Measurements from ENCODE around the gene DYNC1LI1. TPM values are rescaled to one million over a fixed set of nuclear protein-coding genes. Genes with fewer than 3 reads are reported as not detected.
"Not testable (repeated sequence)": the region's sequence is repeated elsewhere in the genome, so short reads cannot be mapped to it uniquely, and the experiment has no call there.

DYNC1LI1 gene
- total RNA-seq, 1 experiment from 2014 or later, result 54.9 TPM

DNA sequence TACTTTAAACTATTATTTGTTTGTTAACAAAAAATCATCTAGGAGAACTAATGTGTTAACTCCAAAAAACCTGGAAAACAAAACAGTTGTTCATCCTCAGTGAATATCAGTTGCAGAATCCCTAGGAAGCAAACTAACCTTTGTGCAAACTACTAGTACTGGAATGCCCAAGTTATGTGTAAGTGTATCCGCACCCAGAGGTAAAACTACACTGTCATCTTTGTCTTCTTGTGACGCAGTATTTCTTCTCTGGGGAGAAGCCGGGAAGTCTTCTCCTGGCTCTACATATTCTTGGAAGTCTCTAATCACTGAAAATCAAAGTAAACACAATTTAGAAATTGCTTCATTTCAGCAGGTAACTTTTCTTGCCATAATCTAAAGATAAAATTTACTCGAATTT lies 29.8 kb downstream of the DYNC1LI1 start:
- DNase-seq (ENCODE audit: low read depth), result no peak

- no peak for DNase-seq (ENCODE audit: low read depth)
These were observed 38.2 kb downstream of the DYNC1LI1 start for GRCh38 chr3:32532434-32532833.

DNA sequence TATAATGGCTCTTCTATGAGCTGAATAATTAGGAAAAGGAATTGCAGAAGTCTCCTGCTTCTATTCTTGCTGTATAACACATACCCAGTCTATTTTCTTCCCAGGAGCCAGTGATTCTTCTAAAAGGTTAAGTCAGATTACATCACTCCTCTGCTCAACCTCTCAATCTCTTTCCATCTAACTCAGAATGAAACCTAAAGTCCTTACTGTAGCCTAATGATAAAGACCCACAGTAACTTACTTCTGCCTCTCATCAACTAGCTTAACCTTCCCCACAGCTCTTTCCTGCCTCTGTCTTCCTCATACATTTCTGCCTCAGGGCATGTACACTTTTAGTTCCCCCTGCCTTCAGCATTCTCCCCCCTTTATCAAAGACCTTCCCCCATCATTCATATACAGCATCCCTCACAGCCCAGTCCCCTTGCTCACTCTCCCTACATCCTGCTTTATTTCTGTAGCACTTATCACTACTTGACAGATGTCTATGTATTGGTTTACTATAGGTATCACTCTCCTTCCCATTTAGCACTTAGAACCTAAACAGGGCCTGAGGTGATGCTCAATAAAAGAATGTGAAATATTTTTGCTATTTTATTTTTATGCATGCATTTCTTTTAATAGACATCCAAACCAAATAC lies 39.5 kb downstream of the DYNC1LI1 start:
- no peak for DNase-seq (ENCODE audit: low read depth)

DNA sequence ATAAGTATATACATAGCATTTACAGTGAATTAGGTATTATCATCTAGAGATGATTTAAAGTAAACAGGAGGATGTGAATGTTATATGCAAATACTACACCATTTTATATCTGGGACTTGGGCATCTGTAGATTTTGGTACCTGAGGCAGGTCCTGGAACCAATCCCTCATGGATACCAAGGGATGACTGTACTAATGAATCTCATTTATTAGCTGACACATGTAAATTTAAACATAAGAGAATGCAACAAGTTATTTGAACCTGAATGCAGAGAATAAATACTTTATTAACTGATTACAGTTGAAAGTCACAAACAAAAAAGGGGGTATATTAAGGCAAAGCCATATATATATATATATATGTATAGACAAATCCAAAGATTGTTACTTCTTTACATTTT lies 44.9 kb downstream of the DYNC1LI1 start:
- no peak for DNase-seq (ENCODE audit: low read depth)

- DNase-seq (ENCODE audit: low read depth), result no peak
These were observed 48.0 kb downstream of the DYNC1LI1 start for GRCh38 chr3:32522682-32523081.

DNA sequence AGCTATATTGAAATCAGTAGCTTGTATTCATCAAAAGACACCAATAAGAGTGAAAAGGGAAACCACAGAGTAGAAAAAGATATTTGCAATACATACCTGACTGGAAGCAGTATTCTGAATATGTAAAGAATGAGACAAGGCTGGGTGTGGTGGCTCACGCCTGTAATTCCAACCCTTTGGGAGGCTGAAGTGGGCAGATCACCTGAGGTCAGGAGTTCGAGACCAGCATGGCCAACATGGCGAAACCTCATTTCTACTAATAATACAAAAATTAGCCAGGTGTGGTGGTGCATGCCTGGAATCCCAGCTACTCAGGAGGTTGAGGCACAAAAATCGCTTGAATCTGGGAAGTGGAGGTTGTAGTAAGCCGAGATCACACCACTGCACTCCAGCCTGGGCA lies 51.7 kb downstream of the DYNC1LI1 start:
- not testable (repeated sequence) for DNase-seq (ENCODE audit: low read depth)

GRCh38 chr3:32516751-32517150 lies 53.9 kb downstream of the DYNC1LI1 start:
- DNase-seq (ENCODE audit: low read depth), result not testable (repeated sequence)

- DNase-seq (ENCODE audit: low read depth), result no peak
These were observed 59.7 kb downstream of the DYNC1LI1 start for GRCh38 chr3:32511005-32511404.

- DNase-seq (ENCODE audit: low read depth), result peak; percentile 65
These were observed 60.5 kb downstream of the DYNC1LI1 start for GRCh38 chr3:32510075-32510724.

- no peak for DNase-seq (ENCODE audit: low read depth)
These were observed 61.9 kb downstream of the DYNC1LI1 start for GRCh38 chr3:32508711-32509110.

DNA sequence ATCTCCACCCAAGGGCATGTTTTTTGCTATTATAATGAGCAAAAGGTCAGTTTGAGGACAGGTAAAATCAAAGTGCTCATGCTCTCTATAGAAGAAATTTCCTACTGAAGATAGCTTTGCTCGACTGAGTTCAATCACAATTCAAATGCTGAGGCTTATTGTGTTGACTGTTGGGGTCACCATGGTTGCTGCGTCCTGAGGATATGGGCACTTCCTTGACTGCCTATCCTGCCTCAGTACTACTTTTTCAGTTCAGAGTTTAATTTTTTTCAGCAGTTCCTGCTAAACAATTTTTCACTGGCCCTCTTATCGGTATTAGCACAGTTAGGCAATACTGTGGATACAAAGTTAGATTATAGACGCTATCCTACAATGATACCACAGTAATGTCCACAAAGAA lies 64.2 kb downstream of the DYNC1LI1 start:
- DNase-seq (ENCODE audit: low read depth), result no peak

- DNase-seq (ENCODE audit: low read depth), result no peak
These were observed 67.7 kb downstream of the DYNC1LI1 start for GRCh38 chr3:32502946-32503286.

DNA sequence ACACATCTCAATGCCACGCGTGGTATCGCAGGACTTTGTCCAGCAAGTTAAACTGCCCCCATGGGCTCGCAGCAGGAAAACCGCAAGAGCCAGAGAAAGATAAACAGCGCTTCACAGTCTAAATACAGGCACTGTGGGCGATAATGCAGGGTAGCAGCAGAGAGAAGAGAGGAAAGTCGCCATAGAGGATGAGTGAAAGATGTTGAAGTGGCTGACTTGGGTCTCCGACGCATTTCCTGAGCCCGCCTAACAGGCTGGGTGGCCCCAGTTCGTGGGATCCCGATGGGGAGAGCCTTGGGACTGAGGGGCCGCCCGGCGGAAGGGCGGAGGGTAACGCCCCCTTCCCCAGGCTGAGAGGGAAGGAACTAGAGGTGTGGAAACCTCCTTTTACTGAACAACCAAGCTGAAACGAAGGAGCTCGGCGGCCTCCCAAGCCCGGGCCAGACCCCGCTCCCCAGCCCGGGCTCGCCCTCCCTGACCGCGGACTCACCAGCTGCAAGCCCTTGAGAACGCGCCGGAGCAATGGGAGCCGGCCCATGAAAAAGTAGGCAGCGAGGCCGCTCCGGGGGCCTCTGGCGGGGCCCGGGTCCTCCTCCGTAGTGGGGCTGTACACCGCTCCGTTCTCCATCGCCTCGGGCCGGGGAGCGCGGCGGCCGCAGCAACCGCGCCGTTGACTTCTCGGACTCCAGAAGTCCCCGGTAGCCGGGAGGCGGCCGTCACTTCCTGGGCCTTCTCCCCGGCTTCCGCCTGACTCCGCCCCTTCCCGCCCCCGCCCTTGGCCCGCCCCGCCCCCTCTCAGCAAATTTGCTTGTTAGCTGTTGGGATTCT lies 68.3 kb downstream of the DYNC1LI1 start, which contains the start of gene CMTM6:
Gene CMTM6, minus strand, starts transcription at position 735 of the 828 bp plus-strand sequence. Its CDS starts 107 bp downstream, at position 628.
- DNase-seq (ENCODE audit: low read depth), result peak; percentile 71

GRCh38 chr3:32501783-32502117 lies 68.9 kb downstream of the DYNC1LI1 start:
- no peak for DNase-seq (ENCODE audit: low read depth)

- DNase-seq (ENCODE audit: low read depth), result no peak
These were observed 69.5 kb downstream of the DYNC1LI1 start for GRCh38 chr3:32500880-32501782.

GRCh38 chr3:32500231-32500630 lies 70.4 kb downstream of the DYNC1LI1 start:
- DNase-seq (ENCODE audit: low read depth), result no peak

GRCh38 chr3:32499585-32499984 lies 71.1 kb downstream of the DYNC1LI1 start:
- no peak for DNase-seq (ENCODE audit: low read depth)

DNA sequence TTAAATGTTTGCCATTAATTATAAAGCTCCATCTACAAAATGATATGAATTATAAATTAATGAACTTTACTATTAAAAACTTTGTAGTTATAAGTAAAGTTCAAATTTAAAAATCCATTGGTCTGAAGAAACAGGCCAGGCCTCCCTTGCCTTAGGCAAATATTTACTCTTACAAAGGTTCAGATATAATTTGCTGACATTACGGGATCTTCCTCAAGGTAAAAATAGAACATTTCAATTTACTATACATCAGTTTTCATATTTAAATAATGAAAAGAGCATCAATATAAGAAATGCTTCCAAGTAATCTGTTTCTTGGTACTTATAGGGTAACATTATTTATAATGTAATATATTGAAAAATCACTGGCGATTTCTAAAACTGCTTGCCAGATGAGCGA lies 71.7 kb downstream of the DYNC1LI1 start:
- DNase-seq (ENCODE audit: low read depth), result no peak

GRCh38 chr3:32498252-32498651 lies 72.4 kb downstream of the DYNC1LI1 start:
- no peak for DNase-seq (ENCODE audit: low read depth)

DNA sequence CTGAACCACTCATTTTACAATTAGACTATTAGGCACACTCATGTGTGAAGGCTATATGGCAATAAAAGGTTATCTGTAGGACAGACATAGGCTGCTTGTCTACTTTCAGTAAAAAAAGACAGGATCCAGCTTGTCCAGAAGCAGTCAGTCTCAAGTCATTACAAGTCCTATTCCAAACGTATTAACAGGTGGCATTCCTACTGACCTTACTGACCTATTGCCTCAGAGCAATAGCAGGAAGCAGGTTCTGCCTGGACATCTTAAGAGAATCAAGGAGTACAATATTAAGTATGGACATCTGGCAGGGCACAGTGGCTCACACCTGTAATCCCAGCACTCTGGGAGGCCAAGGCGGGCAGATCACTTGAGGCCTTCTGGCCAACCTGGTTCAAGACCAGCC lies 75.0 kb downstream of the DYNC1LI1 start:
- DNase-seq (ENCODE audit: low read depth), result no peak

DNA sequence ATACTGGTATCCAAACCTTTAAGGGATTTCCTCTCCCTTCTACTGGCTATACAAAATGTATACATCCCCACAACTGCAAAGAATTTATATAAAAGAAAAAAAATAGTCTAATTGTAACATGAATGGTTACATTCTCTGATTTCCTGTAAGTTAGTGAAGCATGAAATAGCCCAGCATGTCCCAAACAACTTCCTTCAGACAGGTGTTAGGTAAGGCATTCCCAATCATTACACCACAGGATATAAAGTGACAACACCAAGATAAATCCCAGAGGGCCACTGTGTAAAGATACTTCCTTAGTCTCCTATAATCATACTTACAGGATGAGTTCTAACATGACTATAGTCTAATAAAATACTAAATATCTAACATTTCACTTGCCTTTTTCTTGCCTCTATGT lies 75.6 kb downstream of the DYNC1LI1 start:
- no peak for DNase-seq (ENCODE audit: low read depth)
